ENCODE results near the gene TBPL2. TPM values are rescaled to one million over a fixed set of nuclear protein-coding genes. Genes with fewer than 3 reads are reported as not detected.
A peak's percentile ranks its signal among the peaks of the same experiment; 100 is the strongest.

The TBPL2 gene
- total and polyA plus RNA-seq, 4 donors: not detected

- TF ChIP-seq ZBTB33 (IDR thresholded peaks at IDR 0.05): no peak
Measured at GRCh38 chr14:55454264-55455002, 14.0 kb upstream of the TBPL2 start (continued).

- H3K27ac ChIP-seq (ENCODE audit: low read depth in 1 of 2, low read length in 2 of 2): no peak overlapping the region
- H3K4me3 ChIP-seq (ENCODE audit: low read depth in 1 of 3, low read length in 3 of 3): no peak overlapping the region
- H3K36me3 ChIP-seq (ENCODE audit: control insufficient read depth in 4 of 4, insufficient read depth in 3 of 4, low read depth in 1 of 4, low read length in 3 of 4): no peaks in the 10 kb centered on the region
- no peak for TF ChIP-seq RXRA (IDR thresholded peaks at IDR 0.05)
- no peak for TF ChIP-seq GABPA (IDR thresholded peaks at IDR 0.05 in 1 of 2, conservative IDR thresholded peaks at IDR 0.05 in 1 of 2)
- TF ChIP-seq FOXA1 (IDR thresholded peaks at IDR 0.05): no peak
- no peak for TF ChIP-seq FOXA2 (IDR thresholded peaks at IDR 0.05)
- TF ChIP-seq NR2F2 (IDR thresholded peaks at IDR 0.05): no peak
- DNase-seq (ENCODE audit: low spot score): no peak
- no peak overlapping the region for H3K9ac ChIP-seq (ENCODE audit: low read depth in 1 of 2, low read length in 2 of 2)
- H3K4me1 ChIP-seq (ENCODE audit: control insufficient read depth in 4 of 4, insufficient read depth in 4 of 4, low read length in 3 of 4): no peaks in the 10 kb centered on the region
- 79% methylated on average over 2 of the region's 2 CpGs for WGBS
- H3K9me3 ChIP-seq (ENCODE audit: control insufficient read depth in 4 of 4, low read length in 3 of 4): no peaks in the 10 kb centered on the region
- H3K27me3 ChIP-seq (ENCODE audit: control insufficient read depth in 4 of 4, insufficient read depth in 4 of 4, low read length in 3 of 4): no peaks in the 10 kb centered on the region
Measured at GRCh38 chr14:55451950-55452349, 11.5 kb upstream of the TBPL2 start.

- Histone ChIP-seq H3K27me3 (ENCODE audit: control insufficient read depth in 4 of 4, insufficient read depth in 4 of 4, low read length in 3 of 4) (no peaks in the 10 kb centered on the region), H3K36me3 (ENCODE audit: control insufficient read depth in 4 of 4, insufficient read depth in 3 of 4, low read depth in 1 of 4, low read length in 3 of 4) (no peaks in the 10 kb centered on the region), H3K27ac (ENCODE audit: low read depth in 1 of 2, low read length in 2 of 2) (no peak overlapping the region), H3K9me3 (ENCODE audit: control insufficient read depth in 4 of 4, low read length in 3 of 4) (no peaks in the 10 kb centered on the region), H3K4me3 (ENCODE audit: low read depth in 1 of 3, low read length in 3 of 3) (no peak overlapping the region), H3K4me1 (ENCODE audit: control insufficient read depth in 4 of 4, insufficient read depth in 4 of 4, low read length in 3 of 4) (no peaks in the 10 kb centered on the region), H3K9ac (ENCODE audit: low read depth in 1 of 2, low read length in 2 of 2) (no peak overlapping the region)
- TF ChIP-seq RAD21 (IDR thresholded peaks at IDR 0.05) (no peak), MAX (IDR thresholded peaks at IDR 0.05) (peak; percentile 58)
- DNase-seq (ENCODE audit: low spot score): no peak
- WGBS: 61% methylated on average over 4 of the region's 4 CpGs
Measured at GRCh38 chr14:55451398-55451797, 11.0 kb upstream of the TBPL2 start.

GRCh38 chr14:55450987-55451386, 10.6 kb upstream of the TBPL2 start:
- DNase-seq (ENCODE audit: low spot score): no peak
- H3K27me3 ChIP-seq (ENCODE audit: control insufficient read depth in 4 of 4, insufficient read depth in 4 of 4, low read length in 3 of 4): no peaks in the 10 kb centered on the region
- H3K9ac ChIP-seq (ENCODE audit: low read depth in 1 of 2, low read length in 2 of 2): no peak overlapping the region
- H3K27ac ChIP-seq (ENCODE audit: low read depth in 1 of 2, low read length in 2 of 2): no peak overlapping the region
- TF ChIP-seq RAD21 (IDR thresholded peaks at IDR 0.05): no peak
- TF ChIP-seq MAX (IDR thresholded peaks at IDR 0.05): no peak
- no peak for TF ChIP-seq YY1 (IDR thresholded peaks at IDR 0.05)
- no peaks in the 10 kb centered on the region for H3K4me1 ChIP-seq (ENCODE audit: control insufficient read depth in 4 of 4, insufficient read depth in 4 of 4, low read length in 3 of 4)
- H3K36me3 ChIP-seq (ENCODE audit: control insufficient read depth in 4 of 4, insufficient read depth in 3 of 4, low read depth in 1 of 4, low read length in 3 of 4): no peaks in the 10 kb centered on the region
- no peaks in the 10 kb centered on the region for H3K9me3 ChIP-seq (ENCODE audit: control insufficient read depth in 4 of 4, low read length in 3 of 4)
- H3K4me3 ChIP-seq (ENCODE audit: low read depth in 1 of 3, low read length in 3 of 3): no peak overlapping the region
